ENCODE results near the gene SLC35B3.

DNA sequence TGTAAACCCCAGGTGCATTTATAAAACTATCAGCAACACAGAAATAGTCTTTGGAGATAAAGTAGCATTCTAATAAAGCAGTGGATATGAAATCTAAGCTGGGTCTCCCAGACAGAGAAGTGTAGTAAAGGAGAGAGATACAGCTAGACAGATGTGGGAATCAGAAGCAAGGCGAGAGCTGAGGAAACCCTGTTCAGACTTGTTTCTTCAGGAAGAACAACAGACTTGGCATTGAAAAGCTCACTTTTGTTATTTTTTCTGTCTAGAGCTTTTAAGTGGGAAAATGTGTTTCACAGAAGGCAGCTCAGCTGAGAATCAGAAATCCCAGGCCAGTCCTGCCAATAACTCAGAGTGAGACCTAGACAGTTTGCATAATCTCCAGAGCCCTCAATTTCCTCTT lies 52.9 kb downstream of the SLC35B3 start:
- no peak for TF ChIP-seq POLR2A (IDR thresholded peaks at IDR 0.05)
- no peak for TF ChIP-seq POLR2AphosphoS5 (IDR thresholded peaks at IDR 0.05; ENCODE audit: insufficient read depth in 1 of 2, low read depth in 1 of 2)
- TF ChIP-seq CTCF (IDR thresholded peaks at IDR 0.05), result no peak
